Hepatocyte (in vitro differentiated cells): ENCODE results near the gene C19orf73. TPM values are rescaled to one million over a fixed set of nuclear protein-coding genes. Genes with fewer than 3 reads are reported as not detected.

Source experiments
- DNase-seq: peaks from one replicate; pipeline ENCODE4 v3.0.0-alpha.2; 2016; ENCODE audit warnings: low spot score
- H2AFZ ChIP-seq: fragments of 200-600 bp; sonication (generic); 2 replicates; pipeline ENCODE4 v1.6.0; 2016; ENCODE audit warnings: antibody characterized with exemption, mild to moderate bottlenecking
- H3K27ac ChIP-seq: fragments of 200-600 bp; sonication (generic); 2 replicates; pipeline ENCODE4 v1.5.1; 2016; ENCODE audit warnings: mild to moderate bottlenecking
- H3K27me3 ChIP-seq: fragments of 200-600 bp; sonication (generic); 2 replicates; pipeline ENCODE4 v1.6.1; 2016
- H3K36me3 ChIP-seq: fragments of 200-600 bp; sonication (generic); replicated peaks from 2 replicates; pipeline ENCODE4 v1.5.1; 2016; ENCODE audit warnings: low read depth; ENCODE audit not compliant: insufficient read depth
- H3K4me1 ChIP-seq: fragments of 200-600 bp; sonication (generic); 2 replicates; pipeline ENCODE4 v1.5.1; 2016; ENCODE audit warnings: mild to moderate bottlenecking, moderate library complexity; ENCODE audit not compliant: insufficient read depth
- H3K4me2 ChIP-seq: fragments of 200-600 bp; sonication (generic); 2 replicates; pipeline ENCODE4 v1.6.0; 2016
- H3K4me3 ChIP-seq: fragments of 200-600 bp; sonication (generic); 2 replicates; pipeline ENCODE4 v1.5.1; 2016; ENCODE audit warnings: mild to moderate bottlenecking
- H3K79me2 ChIP-seq: fragments of 200-600 bp; sonication (generic); 2 replicates; pipeline ENCODE4 v1.6.0; 2017; ENCODE audit warnings: mild to moderate bottlenecking
- H3K9me2 ChIP-seq: fragments of 200-600 bp; sonication (generic); replicated peaks from 2 replicates; pipeline ENCODE4 v1.6.0; 2017; ENCODE audit warnings: mild to moderate bottlenecking; ENCODE audit not compliant: insufficient read depth
- H3K9me3 ChIP-seq: fragments of 200-600 bp; sonication (generic); 2 replicates; pipeline ENCODE4 v1.5.1; 2016; ENCODE audit warnings: low read depth, mild to moderate bottlenecking
- H4K20me1 ChIP-seq: fragments of 200-600 bp; sonication (generic); 2 replicates; pipeline ENCODE4 v1.6.0; 2016; ENCODE audit warnings: mild to moderate bottlenecking; ENCODE audit not compliant: insufficient read depth, poor library complexity, severe bottlenecking
- CTCF ChIP-seq: fragments of 200-600 bp; sonication (generic); IDR thresholded peaks from 2 replicates; pipeline ENCODE4 v1.5.1; 2016; ENCODE audit warnings: antibody characterized with exemption, mild to moderate bottlenecking; ENCODE audit not compliant: poor library complexity
- EZH2 ChIP-seq: fragments of 200-600 bp; sonication (generic); IDR thresholded peaks from 2 replicates; pipeline ENCODE4 v1.6.1; 2016; ENCODE audit warnings: antibody characterized with exemption, mild to moderate bottlenecking, borderline replicate concordance
- EZH2phosphoT487 ChIP-seq: fragments of 200-600 bp; sonication (generic); IDR thresholded peaks from one replicate; pipeline ENCODE4 v1.6.1; 2018; ENCODE audit warnings: antibody characterized with exemption, mild to moderate bottlenecking, low read depth, moderate library complexity; ENCODE audit not compliant: unreplicated experiment, severe bottlenecking
- WGBS: methylation state at CpG from one replicate; pipeline ENCODE4 v1.1.6; 2016; ENCODE audit warnings: low lambda C conversion rate; ENCODE audit errors: missing lambda C conversion rate; 5-methylcytosine and 5-hydroxymethylcytosine counted together
- polyA plus RNA-seq: library from polyadenylated mRNA; unstranded; fragments of >200 nt; fragmentation: Nextera tagmentation; extraction: Ambion mirVana; gene quantifications from 2 replicates; pipeline ENCODE4 v1.2.1, GENCODE V29; 2016
- total RNA-seq: library from RNA; depleted of rRNA; stranded (reverse); fragments of >200 nt; gene quantifications from 2 replicates; pipeline ENCODE4 v1.2.3, GENCODE V29; 2014

Gene C19orf73
- total and polyA plus RNA-seq, 2 experiments from 2014 or later = 1.9 to 2.7 TPM

- no peak overlapping the region for H3K4me2 ChIP-seq
- no peaks in the 10 kb centered on the region for H3K9me3 ChIP-seq
- no peaks in the 10 kb centered on the region for H3K79me2 ChIP-seq
- H3K36me3 ChIP-seq = no peaks in the 10 kb centered on the region
- 74% methylated on average over 12 of the region's 12 CpGs for WGBS
- TF ChIP-seq EZH2phosphoT487 (no peak), EZH2 (no peak), CTCF (peak; percentile 80)
- no peaks in the 10 kb centered on the region for H3K4me1 ChIP-seq
- no peaks in the 10 kb centered on the region for H3K9me2 ChIP-seq
- H4K20me1 ChIP-seq = peaks cover 18% of the 10 kb centered on the region
- no peak overlapping the region for H3K27ac ChIP-seq
- no peak overlapping the region for H3K4me3 ChIP-seq
- peak; percentile 71 for DNase-seq
- H2AFZ ChIP-seq = no peak overlapping the region
- H3K27me3 ChIP-seq = no peaks in the 10 kb centered on the region
These were observed 12.3 kb downstream of the C19orf73 start for GRCh38 chr19:49106648-49107135.

- no peaks in the 10 kb centered on the region for H3K4me1 ChIP-seq
- H3K79me2 ChIP-seq = peaks cover 10% of the 10 kb centered on the region
- H3K9me3 ChIP-seq = no peaks in the 10 kb centered on the region
- WGBS = 83% methylated on average over 27 of the region's 30 CpGs
- no peak overlapping the region for H3K4me3 ChIP-seq
- TF ChIP-seq EZH2 (no peak), CTCF (no peak), EZH2phosphoT487 (no peak)
- H4K20me1 ChIP-seq = peaks cover 26% of the 10 kb centered on the region
- DNase-seq = no peak
- H2AFZ ChIP-seq = no peak overlapping the region
- no peak overlapping the region for H3K27ac ChIP-seq
- H3K9me2 ChIP-seq = no peaks in the 10 kb centered on the region
- no peak overlapping the region for H3K4me2 ChIP-seq
- H3K27me3 ChIP-seq = no peaks in the 10 kb centered on the region
- H3K36me3 ChIP-seq = no peaks in the 10 kb centered on the region
These were observed 14.6 kb downstream of the C19orf73 start for GRCh38 chr19:49104229-49104864.

GRCh38 chr19:49103331-49104085, 15.4 kb downstream of the C19orf73 start:
- Histone ChIP-seq H3K4me3 (no peak overlapping the region), H3K9me3 (no peaks in the 10 kb centered on the region), H3K4me2 (no peak overlapping the region), H4K20me1 (peaks cover 33% of the 10 kb centered on the region), H3K4me1 (no peaks in the 10 kb centered on the region), H3K27me3 (no peaks in the 10 kb centered on the region), H3K9me2 (no peaks in the 10 kb centered on the region), H2AFZ (no peak overlapping the region), H3K36me3 (no peaks in the 10 kb centered on the region), H3K27ac (no peak overlapping the region), H3K79me2 (peaks cover 19% of the 10 kb centered on the region)
- TF ChIP-seq EZH2phosphoT487 = no peak
- TF ChIP-seq EZH2 = no peak
- no peak for TF ChIP-seq CTCF
- DNase-seq = no peak
- 92% methylated on average over 12 of the region's 33 CpGs for whole genome bisulfite sequencing
